Measurements from ENCODE around the gene PRPF8. TPM values are rescaled to one million over a fixed set of nuclear protein-coding genes. Genes with fewer than 3 reads are reported as not detected.

PRPF8 gene
- total and polyA plus RNA-seq, 4 donors: 50.2 to 110 (median 82.3) TPM

DNA sequence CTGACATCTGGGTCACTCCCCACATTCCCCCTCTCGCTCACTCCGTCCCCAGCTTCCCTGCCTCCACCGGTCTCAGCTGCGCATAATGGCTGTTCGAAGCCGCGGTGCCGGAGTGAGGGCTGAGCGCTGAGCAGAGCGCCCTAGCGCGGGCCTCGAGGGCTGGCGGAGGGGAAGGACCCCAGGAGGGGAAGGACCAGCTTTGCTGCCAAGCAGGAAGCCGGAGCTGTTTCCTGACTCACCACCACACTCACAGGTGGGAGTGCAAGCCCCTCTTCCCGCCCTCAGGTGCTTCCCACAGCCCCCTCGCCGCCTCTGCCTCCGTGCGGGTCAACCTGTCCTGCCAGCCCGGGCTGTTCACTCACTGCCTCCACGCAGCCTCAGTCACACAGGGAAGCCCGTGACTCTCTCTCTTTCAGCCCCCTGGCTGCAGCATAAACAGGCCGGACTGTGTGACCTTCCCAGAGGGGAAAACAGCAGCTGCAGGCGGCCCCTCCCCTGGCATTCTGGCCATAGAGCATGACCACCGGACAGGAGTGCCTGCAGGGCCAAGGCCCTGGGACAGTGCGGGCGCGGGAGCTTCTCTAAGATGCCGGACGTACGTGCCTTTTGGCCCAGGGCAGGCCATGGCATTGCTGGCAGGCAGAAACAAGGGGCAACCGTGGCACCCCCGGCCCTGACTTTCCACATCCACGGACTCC, 79.7 kb downstream of the PRPF8 start:
- Histone ChIP-seq H3K9ac (ENCODE audit: low read depth in 1 of 2, low read length in 2 of 2) (no peak overlapping the region), H3K36me3 (ENCODE audit: control insufficient read depth in 4 of 4, insufficient read depth in 3 of 4, low read depth in 1 of 4, low read length in 3 of 4) (no peaks in the 10 kb centered on the region), H3K4me1 (ENCODE audit: control insufficient read depth in 4 of 4, insufficient read depth in 4 of 4, low read length in 3 of 4) (peaks cover 0 to 5% (median 2%) of the 10 kb centered on the region in 4 donors), H3K27ac (ENCODE audit: low read depth in 1 of 2, low read length in 2 of 2) (no peak overlapping the region), H3K9me3 (ENCODE audit: control insufficient read depth in 4 of 4, low read length in 3 of 4) (no peaks in the 10 kb centered on the region), H3K27me3 (ENCODE audit: control insufficient read depth in 4 of 4, insufficient read depth in 4 of 4, low read length in 3 of 4) (no peaks in the 10 kb centered on the region), H3K4me3 (ENCODE audit: low read depth in 1 of 3, low read length in 3 of 3) (no peak overlapping the region)
- DNase-seq (ENCODE audit: low spot score): no peak
- WGBS: 82% methylated on average over 35 of the region's 35 CpGs
- TF ChIP-seq, protein P1, sequence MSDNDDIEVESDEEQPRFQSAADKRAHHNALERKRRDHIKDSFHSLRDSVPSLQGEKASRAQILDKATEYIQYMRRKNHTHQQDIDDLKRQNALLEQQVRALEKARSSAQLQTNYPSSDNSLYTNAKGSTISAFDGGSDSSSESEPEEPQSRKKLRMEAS (IDR thresholded peaks at IDR 0.05): no peak
- TF ChIP-seq FOXA2 (IDR thresholded peaks at IDR 0.05) (no peak), NR2F2 (IDR thresholded peaks at IDR 0.05) (no peak), EGR1 (IDR thresholded peaks at IDR 0.05; ENCODE audit: low read depth in 2 of 2) (no peak), SP1 (IDR thresholded peaks at IDR 0.05) (no peak), FOXA1 (IDR thresholded peaks at IDR 0.05) (no peak), RAD21 (IDR thresholded peaks at IDR 0.05) (no peak), JUND (IDR thresholded peaks at IDR 0.05) (no peak), HNF4G (IDR thresholded peaks at IDR 0.05) (no peak), RXRA (IDR thresholded peaks at IDR 0.05) (no peak), HNF4A (conservative IDR thresholded peaks at IDR 0.05) (no peak), YY1 (IDR thresholded peaks at IDR 0.05) (no peak)
- TF ChIP-seq, protein P2, sequence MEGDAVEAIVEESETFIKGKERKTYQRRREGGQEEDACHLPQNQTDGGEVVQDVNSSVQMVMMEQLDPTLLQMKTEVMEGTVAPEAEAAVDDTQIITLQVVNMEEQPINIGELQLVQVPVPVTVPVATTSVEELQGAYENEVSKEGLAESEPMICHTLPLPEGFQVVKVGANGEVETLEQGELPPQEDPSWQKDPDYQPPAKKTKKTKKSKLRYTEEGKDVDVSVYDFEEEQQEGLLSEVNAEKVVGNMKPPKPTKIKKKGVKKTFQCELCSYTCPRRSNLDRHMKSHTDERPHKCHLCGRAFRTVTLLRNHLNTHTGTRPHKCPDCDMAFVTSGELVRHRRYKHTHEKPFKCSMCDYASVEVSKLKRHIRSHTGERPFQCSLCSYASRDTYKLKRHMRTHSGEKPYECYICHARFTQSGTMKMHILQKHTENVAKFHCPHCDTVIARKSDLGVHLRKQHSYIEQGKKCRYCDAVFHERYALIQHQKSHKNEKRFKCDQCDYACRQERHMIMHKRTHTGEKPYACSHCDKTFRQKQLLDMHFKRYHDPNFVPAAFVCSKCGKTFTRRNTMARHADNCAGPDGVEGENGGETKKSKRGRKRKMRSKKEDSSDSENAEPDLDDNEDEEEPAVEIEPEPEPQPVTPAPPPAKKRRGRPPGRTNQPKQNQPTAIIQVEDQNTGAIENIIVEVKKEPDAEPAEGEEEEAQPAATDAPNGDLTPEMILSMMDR (IDR thresholded peaks at IDR 0.05; ENCODE audit: low read depth, low read length, missing input control): no peak
- TF ChIP-seq, protein P3, sequence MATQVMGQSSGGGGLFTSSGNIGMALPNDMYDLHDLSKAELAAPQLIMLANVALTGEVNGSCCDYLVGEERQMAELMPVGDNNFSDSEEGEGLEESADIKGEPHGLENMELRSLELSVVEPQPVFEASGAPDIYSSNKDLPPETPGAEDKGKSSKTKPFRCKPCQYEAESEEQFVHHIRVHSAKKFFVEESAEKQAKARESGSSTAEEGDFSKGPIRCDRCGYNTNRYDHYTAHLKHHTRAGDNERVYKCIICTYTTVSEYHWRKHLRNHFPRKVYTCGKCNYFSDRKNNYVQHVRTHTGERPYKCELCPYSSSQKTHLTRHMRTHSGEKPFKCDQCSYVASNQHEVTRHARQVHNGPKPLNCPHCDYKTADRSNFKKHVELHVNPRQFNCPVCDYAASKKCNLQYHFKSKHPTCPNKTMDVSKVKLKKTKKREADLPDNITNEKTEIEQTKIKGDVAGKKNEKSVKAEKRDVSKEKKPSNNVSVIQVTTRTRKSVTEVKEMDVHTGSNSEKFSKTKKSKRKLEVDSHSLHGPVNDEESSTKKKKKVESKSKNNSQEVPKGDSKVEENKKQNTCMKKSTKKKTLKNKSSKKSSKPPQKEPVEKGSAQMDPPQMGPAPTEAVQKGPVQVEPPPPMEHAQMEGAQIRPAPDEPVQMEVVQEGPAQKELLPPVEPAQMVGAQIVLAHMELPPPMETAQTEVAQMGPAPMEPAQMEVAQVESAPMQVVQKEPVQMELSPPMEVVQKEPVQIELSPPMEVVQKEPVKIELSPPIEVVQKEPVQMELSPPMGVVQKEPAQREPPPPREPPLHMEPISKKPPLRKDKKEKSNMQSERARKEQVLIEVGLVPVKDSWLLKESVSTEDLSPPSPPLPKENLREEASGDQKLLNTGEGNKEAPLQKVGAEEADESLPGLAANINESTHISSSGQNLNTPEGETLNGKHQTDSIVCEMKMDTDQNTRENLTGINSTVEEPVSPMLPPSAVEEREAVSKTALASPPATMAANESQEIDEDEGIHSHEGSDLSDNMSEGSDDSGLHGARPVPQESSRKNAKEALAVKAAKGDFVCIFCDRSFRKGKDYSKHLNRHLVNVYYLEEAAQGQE (IDR thresholded peaks at IDR 0.05): no peak
- TF ChIP-seq, protein P4, sequence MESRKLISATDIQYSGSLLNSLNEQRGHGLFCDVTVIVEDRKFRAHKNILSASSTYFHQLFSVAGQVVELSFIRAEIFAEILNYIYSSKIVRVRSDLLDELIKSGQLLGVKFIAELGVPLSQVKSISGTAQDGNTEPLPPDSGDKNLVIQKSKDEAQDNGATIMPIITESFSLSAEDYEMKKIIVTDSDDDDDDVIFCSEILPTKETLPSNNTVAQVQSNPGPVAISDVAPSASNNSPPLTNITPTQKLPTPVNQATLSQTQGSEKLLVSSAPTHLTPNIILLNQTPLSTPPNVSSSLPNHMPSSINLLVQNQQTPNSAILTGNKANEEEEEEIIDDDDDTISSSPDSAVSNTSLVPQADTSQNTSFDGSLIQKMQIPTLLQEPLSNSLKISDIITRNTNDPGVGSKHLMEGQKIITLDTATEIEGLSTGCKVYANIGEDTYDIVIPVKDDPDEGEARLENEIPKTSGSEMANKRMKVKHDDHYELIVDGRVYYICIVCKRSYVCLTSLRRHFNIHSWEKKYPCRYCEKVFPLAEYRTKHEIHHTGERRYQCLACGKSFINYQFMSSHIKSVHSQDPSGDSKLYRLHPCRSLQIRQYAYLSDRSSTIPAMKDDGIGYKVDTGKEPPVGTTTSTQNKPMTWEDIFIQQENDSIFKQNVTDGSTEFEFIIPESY (IDR thresholded peaks at IDR 0.05): no peak
- TF ChIP-seq, protein P5, sequence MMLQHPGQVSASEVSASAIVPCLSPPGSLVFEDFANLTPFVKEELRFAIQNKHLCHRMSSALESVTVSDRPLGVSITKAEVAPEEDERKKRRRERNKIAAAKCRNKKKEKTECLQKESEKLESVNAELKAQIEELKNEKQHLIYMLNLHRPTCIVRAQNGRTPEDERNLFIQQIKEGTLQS (IDR thresholded peaks at IDR 0.05): no peak

Measured in liver (tissue), 9 donors.